ENCODE measurements around the gene PEDS1.
A peak's percentile ranks its signal among the peaks of the same experiment; 100 is the strongest.
"Not testable (repeated sequence)": the region's sequence is repeated elsewhere in the genome, so short reads cannot be mapped to it uniquely, and the experiment has no call there.

Gene PEDS1

DNA sequence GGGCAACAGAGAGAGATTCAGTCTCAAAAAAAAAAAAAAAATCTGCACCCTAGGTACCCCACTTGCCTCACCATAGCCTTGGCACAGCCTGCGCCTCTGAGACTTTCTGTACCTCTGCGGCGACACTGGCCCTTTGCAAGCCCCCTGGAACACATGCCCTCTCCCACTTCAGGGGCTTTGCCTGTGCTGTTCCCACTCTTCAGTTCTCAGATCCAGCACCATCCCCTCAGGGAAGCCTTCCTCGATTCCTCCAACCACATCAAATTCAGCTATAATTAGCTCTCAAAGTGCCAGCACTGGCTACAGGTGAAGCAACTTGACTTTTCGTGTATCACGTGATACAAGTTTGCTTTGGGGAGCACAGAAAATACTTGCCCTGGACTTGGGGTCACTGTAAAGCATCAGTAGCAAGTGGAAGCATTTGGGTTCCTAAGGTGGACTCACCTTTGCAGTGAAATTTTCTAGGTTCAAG, 38.4 kb downstream of the PEDS1 start:
- no peak for DNase-seq (ENCODE audit: low read depth in 2 of 2, low spot score in 1 of 2)

DNA sequence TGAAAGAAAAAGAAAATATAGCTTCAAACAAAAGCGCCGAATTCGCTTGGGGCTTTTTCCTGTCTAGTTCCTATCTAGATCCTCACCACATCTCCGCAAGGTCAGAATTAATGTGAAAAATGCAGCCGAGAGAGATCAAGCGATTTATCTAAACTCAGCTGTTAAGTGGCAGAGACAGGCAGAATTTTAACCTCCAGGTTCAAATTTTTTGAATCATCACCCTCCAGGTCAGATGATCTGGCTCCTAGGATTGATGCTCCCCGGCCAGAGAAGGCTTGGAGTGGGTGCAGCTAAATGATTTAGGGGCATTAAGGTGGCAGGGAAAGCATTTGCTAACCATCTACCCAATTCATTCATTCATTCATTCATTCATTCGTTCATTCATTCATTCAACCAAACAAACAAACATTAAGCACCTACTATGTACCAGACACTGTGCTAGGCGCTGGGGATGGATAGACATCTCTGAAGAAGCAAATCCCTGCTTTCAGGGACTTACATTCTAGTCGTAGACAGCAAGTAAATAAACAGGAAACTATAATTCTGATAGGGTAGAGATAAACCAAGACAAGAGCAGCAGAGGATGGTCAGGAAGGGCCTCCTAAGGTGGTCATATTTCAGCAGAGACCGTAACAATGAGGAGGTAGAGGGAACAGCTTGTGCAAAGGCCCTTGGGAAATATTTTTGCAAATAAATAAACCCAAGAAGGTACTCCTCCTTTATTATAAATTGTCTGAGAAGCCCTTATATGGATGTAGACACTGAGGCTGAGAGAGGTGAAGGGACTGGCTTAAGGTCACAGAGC, 39.9 kb downstream of the PEDS1 start:
- no peak for DNase-seq (ENCODE audit: low read depth in 2 of 2, low spot score in 1 of 2)

- DNase-seq (ENCODE audit: low read depth in 2 of 2, low spot score in 1 of 2) = peak; percentile 72 to 81
Observed at GRCh38 chr20:50112512-50113419, 40.8 kb downstream of the PEDS1 start, which contains the start of gene UBE2V1. Gene UBE2V1, minus strand, starts transcription at chr20:50113150. Its CDS starts 22 bp downstream, at chr20:50113128.

- DNase-seq (ENCODE audit: low read depth in 2 of 2, low spot score in 1 of 2) = no peak
Observed at GRCh38 chr20:50111829-50112495, 41.6 kb downstream of the PEDS1 start.

DNA sequence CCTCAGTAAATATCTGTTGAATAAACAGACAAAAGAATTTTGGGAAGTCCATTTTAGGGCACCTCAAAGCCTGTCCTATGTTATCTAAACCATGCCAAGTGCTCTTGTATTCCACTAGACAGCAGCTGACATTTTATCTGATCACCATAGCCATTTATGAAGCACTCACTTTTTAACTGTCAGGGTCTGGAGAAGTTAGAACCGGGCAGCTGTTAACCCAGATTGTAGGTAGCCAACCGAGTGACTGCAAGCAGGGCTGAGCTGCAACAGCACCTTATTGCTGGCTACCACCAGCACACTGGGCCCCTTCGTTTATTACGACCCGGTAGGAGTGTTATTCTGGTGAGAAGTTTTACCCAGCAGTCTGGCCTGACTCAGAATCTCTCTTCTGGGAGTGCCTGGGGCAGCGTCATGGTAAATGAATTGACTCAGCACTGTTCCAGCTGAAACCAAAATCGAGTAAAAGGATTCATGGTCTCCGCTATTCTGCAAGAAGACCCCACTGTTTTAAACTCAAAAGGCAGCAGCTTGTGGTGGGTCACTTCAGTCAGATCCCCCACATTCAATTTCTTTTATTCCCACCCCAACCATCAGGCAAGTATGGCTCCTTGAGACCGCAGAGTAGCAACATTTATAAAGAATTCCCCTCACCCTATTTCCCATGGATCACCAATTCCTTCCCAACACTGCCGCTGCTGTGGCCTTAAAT, 42.2 kb downstream of the PEDS1 start:
- DNase-seq (ENCODE audit: low read depth in 2 of 2, low spot score in 1 of 2) = peak in 1 of 2 donors; percentile 9

GRCh38 chr20:50110141-50111047, 43.1 kb downstream of the PEDS1 start:
- peak in 1 of 2 donors; percentile 7 for DNase-seq (ENCODE audit: low read depth in 2 of 2, low spot score in 1 of 2)

GRCh38 chr20:50108556-50109235, 44.8 kb downstream of the PEDS1 start:
- DNase-seq (ENCODE audit: low read depth in 2 of 2, low spot score in 1 of 2) = no peak

DNA sequence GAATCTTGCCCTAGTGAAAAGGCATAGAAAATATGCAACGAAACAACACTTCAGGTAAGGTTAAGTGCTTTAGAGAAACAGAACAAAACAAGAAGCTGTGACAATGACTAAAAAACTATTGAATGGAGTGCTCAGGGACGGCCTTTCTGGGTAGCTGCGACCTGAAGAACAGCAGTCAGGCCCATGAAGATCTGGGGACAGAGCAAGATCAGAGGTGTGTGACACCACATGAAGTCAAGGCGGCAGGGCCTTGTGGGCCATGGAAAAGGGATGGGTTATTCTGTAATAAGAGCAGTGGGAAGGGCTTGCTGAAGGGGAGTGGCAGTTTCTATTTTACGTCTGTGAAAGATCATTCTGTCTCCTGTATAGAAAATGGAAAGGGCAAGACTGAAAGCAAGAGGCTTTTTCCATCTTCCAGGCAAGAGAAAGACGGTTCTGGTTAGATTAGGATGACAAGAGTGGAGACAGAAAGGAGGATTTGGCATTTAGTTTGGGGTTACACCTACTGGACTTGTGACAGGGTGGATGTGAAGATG, 45.7 kb downstream of the PEDS1 start:
- DNase-seq (ENCODE audit: low read depth in 2 of 2, low spot score in 1 of 2) = no peak

GRCh38 chr20:50107086-50107660, 46.4 kb downstream of the PEDS1 start:
- no peak for DNase-seq (ENCODE audit: low read depth in 2 of 2, low spot score in 1 of 2)

DNA sequence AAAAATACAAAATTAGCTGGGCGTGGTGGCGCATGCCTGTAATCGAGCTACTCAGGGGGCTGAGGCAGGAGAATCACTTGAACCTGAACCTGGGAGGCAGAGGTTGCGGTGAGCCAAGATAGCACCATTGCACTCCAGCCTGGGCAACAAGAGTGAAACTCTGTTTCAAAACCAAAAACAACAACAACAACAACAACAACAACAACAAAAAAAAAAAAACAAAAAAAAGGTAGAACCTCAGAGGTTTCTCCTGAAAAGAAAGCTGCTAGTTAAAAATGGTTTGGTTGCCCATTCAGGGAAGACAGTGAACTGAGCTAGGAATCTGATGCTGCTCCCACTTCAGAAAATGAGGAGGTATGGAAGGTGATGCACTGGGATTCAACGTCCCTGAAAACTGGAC, 46.9 kb downstream of the PEDS1 start:
- not testable (repeated sequence) for DNase-seq (ENCODE audit: low read depth in 2 of 2, low spot score in 1 of 2)
